GM10266 (cell line): ENCODE results near the gene EXOC2.

Experiments used
- DNase-seq: peaks from one replicate; pipeline ENCODE4 v3.0.0; 2012; ENCODE audit errors: extremely low spot score
- CTCF ChIP-seq: IDR thresholded peaks from 2 replicates; pipeline ENCODE4 v1.5.1; 2012; ENCODE audit warnings: mild to moderate bottlenecking, low read depth; ENCODE audit not compliant: control insufficient read depth, insufficient read depth; ENCODE audit errors: missing control alignments

Gene EXOC2

GRCh38 chr6:484086-484745, 208.7 kb downstream of the EXOC2 start:
- TF ChIP-seq CTCF = no peak
- peak; percentile 36 for DNase-seq

GRCh38 chr6:475314-475713, 217.6 kb downstream of the EXOC2 start:
- no peak for TF ChIP-seq CTCF
- no peak for DNase-seq

GRCh38 chr6:474453-475185, 218.3 kb downstream of the EXOC2 start:
- TF ChIP-seq CTCF = no peak
- DNase-seq = peak; percentile 85

GRCh38 chr6:473768-474452, 219.0 kb downstream of the EXOC2 start:
- DNase-seq = no peak

GRCh38 chr6:473356-473755, 219.6 kb downstream of the EXOC2 start:
- TF ChIP-seq CTCF = no peak
- DNase-seq = no peak

More at GRCh38 chr6:473768-474452, 219.0 kb downstream of the EXOC2 start:
- no peak for TF ChIP-seq CTCF

GRCh38 chr6:470901-471448, 222.0 kb downstream of the EXOC2 start:
- TF ChIP-seq CTCF = no peak
- DNase-seq = no peak
